ENCODE measurements around the gene TALDO1. TPM values are rescaled to one million over a fixed set of nuclear protein-coding genes. Genes with fewer than 3 reads are reported as not detected.

Gene TALDO1
- total RNA-seq, 2 donors from 2014 or later, result 152 to 155 TPM

GRCh38 chr11:802693-803466 is 55.6 kb downstream of the TALDO1 start:
- no peak for DNase-seq
- H3K4me3 Mint-ChIP-seq, result peak overlapping the region; percentile 53 to 85
- peaks cover 6% of the 10 kb centered on the region for H3K4me1 Mint-ChIP-seq (ENCODE audit: low read depth)
- no peak overlapping the region for H3K27ac Mint-ChIP-seq
- no peaks in the 10 kb centered on the region for H3K27me3 Mint-ChIP-seq (ENCODE audit: low read depth)
- H3K36me3 Mint-ChIP-seq (ENCODE audit: insufficient read depth in 2 of 2), result peaks cover 0 to 2% of the 10 kb centered on the region in 2 donors
- H3K9me3 Mint-ChIP-seq, result no peaks in the 10 kb centered on the region
- ATAC-seq (replicated peaks in 1 of 2), result no peak

- Mint-ChIP-seq H3K4me3 (peak overlapping the region; percentile 85), H3K9me3 (no peaks in the 10 kb centered on the region), H3K4me1 (ENCODE audit: low read depth) (peaks cover 11% of the 10 kb centered on the region), H3K27me3 (ENCODE audit: low read depth) (no peaks in the 10 kb centered on the region), H3K36me3 (ENCODE audit: insufficient read depth in 2 of 2) (peaks cover 0 to 2% of the 10 kb centered on the region in 2 donors), H3K27ac (no peak overlapping the region)
- no peak for ATAC-seq (replicated peaks in 1 of 2)
- no peak for DNase-seq
Observed at GRCh38 chr11:803467-803742, 56.1 kb downstream of the TALDO1 start.

GRCh38 chr11:803770-804598 is 56.7 kb downstream of the TALDO1 start:
- H3K27ac Mint-ChIP-seq, result no peak overlapping the region
- no peak for DNase-seq
- H3K27me3 Mint-ChIP-seq (ENCODE audit: low read depth), result no peaks in the 10 kb centered on the region
- no peaks in the 10 kb centered on the region for H3K9me3 Mint-ChIP-seq
- peaks cover 0 to 2% of the 10 kb centered on the region in 2 donors for H3K36me3 Mint-ChIP-seq (ENCODE audit: insufficient read depth in 2 of 2)
- peaks cover 17% of the 10 kb centered on the region for H3K4me1 Mint-ChIP-seq (ENCODE audit: low read depth)
- H3K4me3 Mint-ChIP-seq, result peak overlapping the region; percentile 85
- ATAC-seq (replicated peaks in 1 of 2), result no peak

GRCh38 chr11:804599-804964 is 57.3 kb downstream of the TALDO1 start:
- no peaks in the 10 kb centered on the region for H3K27me3 Mint-ChIP-seq (ENCODE audit: low read depth)
- peak overlapping the region; percentile 28 for H3K27ac Mint-ChIP-seq
- H3K4me1 Mint-ChIP-seq (ENCODE audit: low read depth), result peaks cover 19% of the 10 kb centered on the region
- no peaks in the 10 kb centered on the region for H3K9me3 Mint-ChIP-seq
- H3K36me3 Mint-ChIP-seq (ENCODE audit: insufficient read depth in 2 of 2), result peaks cover 0 to 2% of the 10 kb centered on the region in 2 donors
- ATAC-seq (replicated peaks in 1 of 2) (no peak), DNase-seq (no peak)
- peak overlapping the region; percentile 85 for H3K4me3 Mint-ChIP-seq

GRCh38 chr11:808427-809286 is 61.4 kb downstream of the TALDO1 start:
- Mint-ChIP-seq H3K27ac (peak overlapping the region; percentile 97), H3K36me3 (ENCODE audit: insufficient read depth in 2 of 2) (peaks cover 5 to 12% of the 10 kb centered on the region in 2 donors), H3K9me3 (no peaks in the 10 kb centered on the region), H3K27me3 (ENCODE audit: low read depth) (no peaks in the 10 kb centered on the region), H3K4me3 (peak overlapping the region; percentile 90 to 98), H3K4me1 (ENCODE audit: low read depth) (peaks cover 46% of the 10 kb centered on the region)
- ATAC-seq (replicated peaks in 1 of 2), result no peak
- DNase-seq, result peak; percentile 46 to 48

GRCh38 chr11:809287-810039 is 62.2 kb downstream of the TALDO1 start, which contains the start of gene RPLP2:
Gene RPLP2 (plus strand): TSS chr11:809967. CDS start chr11:810235, 268 bp downstream.
- H3K4me1 Mint-ChIP-seq (ENCODE audit: low read depth), result peaks cover 48% of the 10 kb centered on the region
- peaks cover 5 to 14% of the 10 kb centered on the region in 2 donors for H3K36me3 Mint-ChIP-seq (ENCODE audit: insufficient read depth in 2 of 2)
- ATAC-seq (replicated peaks in 1 of 2) (peak; percentile 83 to 87), DNase-seq (peak; percentile 97 to 98)
- H3K27me3 Mint-ChIP-seq (ENCODE audit: low read depth), result no peaks in the 10 kb centered on the region
- H3K4me3 Mint-ChIP-seq, result peak within 1 kb of the TSS; percentile 90 to 98
- H3K9me3 Mint-ChIP-seq, result no peaks in the 10 kb centered on the region
- peak within 1 kb of the TSS; percentile 97 for H3K27ac Mint-ChIP-seq

- Mint-ChIP-seq H3K4me1 (ENCODE audit: low read depth) (peaks cover 48% of the 10 kb centered on the region), H3K27ac (peak overlapping the region; percentile 97), H3K9me3 (no peaks in the 10 kb centered on the region), H3K36me3 (ENCODE audit: insufficient read depth in 2 of 2) (peaks cover 5 to 14% of the 10 kb centered on the region in 2 donors), H3K4me3 (peak overlapping the region; percentile 90 to 98), H3K27me3 (ENCODE audit: low read depth) (no peaks in the 10 kb centered on the region)
- ATAC-seq (replicated peaks in 1 of 2) (peak in 1 of 2 donors; percentile 5), DNase-seq (no peak)
Observed at GRCh38 chr11:810040-810567, 62.8 kb downstream of the TALDO1 start.

- peak overlapping the region; percentile 90 to 98 for H3K4me3 Mint-ChIP-seq
- no peaks in the 10 kb centered on the region for H3K27me3 Mint-ChIP-seq (ENCODE audit: low read depth)
- peaks cover 5 to 14% of the 10 kb centered on the region in 2 donors for H3K36me3 Mint-ChIP-seq (ENCODE audit: insufficient read depth in 2 of 2)
- H3K9me3 Mint-ChIP-seq, result no peaks in the 10 kb centered on the region
- no peak for DNase-seq
- ATAC-seq (replicated peaks in 1 of 2), result no peak
- peak overlapping the region; percentile 96 for H3K27ac Mint-ChIP-seq
- peaks cover 48% of the 10 kb centered on the region for H3K4me1 Mint-ChIP-seq (ENCODE audit: low read depth)
Observed at GRCh38 chr11:811446-812245, 64.4 kb downstream of the TALDO1 start.

- ATAC-seq (replicated peaks in 1 of 2) (no peak), DNase-seq (no peak)
- peak overlapping the region; percentile 19 for H3K27ac Mint-ChIP-seq
- H3K4me1 Mint-ChIP-seq (ENCODE audit: low read depth), result peaks cover 47% of the 10 kb centered on the region
- peaks cover 5 to 14% of the 10 kb centered on the region in 2 donors for H3K36me3 Mint-ChIP-seq (ENCODE audit: insufficient read depth in 2 of 2)
- no peaks in the 10 kb centered on the region for H3K27me3 Mint-ChIP-seq (ENCODE audit: low read depth)
- no peaks in the 10 kb centered on the region for H3K9me3 Mint-ChIP-seq
- H3K4me3 Mint-ChIP-seq, result peak overlapping the region; percentile 90 to 98
Observed at GRCh38 chr11:812390-812789, 65.1 kb downstream of the TALDO1 start.

- Mint-ChIP-seq H3K27me3 (ENCODE audit: low read depth) (no peaks in the 10 kb centered on the region), H3K4me3 (no peak overlapping the region), H3K36me3 (ENCODE audit: insufficient read depth in 2 of 2) (peaks cover 5 to 14% of the 10 kb centered on the region in 2 donors), H3K9me3 (no peaks in the 10 kb centered on the region), H3K4me1 (ENCODE audit: low read depth) (peaks cover 45% of the 10 kb centered on the region), H3K27ac (no peak overlapping the region)
- ATAC-seq (replicated peaks in 1 of 2) (no peak), DNase-seq (no peak)
Observed at GRCh38 chr11:813072-813455, 65.8 kb downstream of the TALDO1 start.

GRCh38 chr11:813456-814096 is 66.3 kb downstream of the TALDO1 start:
- Mint-ChIP-seq H3K27me3 (ENCODE audit: low read depth) (no peaks in the 10 kb centered on the region), H3K36me3 (ENCODE audit: insufficient read depth in 2 of 2) (peaks cover 5 to 14% of the 10 kb centered on the region in 2 donors), H3K9me3 (no peaks in the 10 kb centered on the region), H3K27ac (no peak overlapping the region), H3K4me3 (no peak overlapping the region), H3K4me1 (ENCODE audit: low read depth) (peaks cover 40% of the 10 kb centered on the region)
- no peak for DNase-seq
- no peak for ATAC-seq (replicated peaks in 1 of 2)

Data from activated T-cell treated with anti-CD3 and anti-CD28 coated beads, Interleukin-2, amount 50 U/mL, for 72 hours (primary cell).